ENCODE measurements around the gene GNG10. TPM values are rescaled to one million over a fixed set of nuclear protein-coding genes. Genes with fewer than 3 reads are reported as not detected.

The GNG10 gene
- total RNA-seq, 1 donor from 2014 or later, result 10.2 TPM

- CTCF ChIA-PET, result no interaction called here
- intact Hi-C loops (cut with micrococcal nuclease), result loop anchor here (1.0 to 2.0 kb wide), 9 partner anchors 31 to 1590 kb away; partner anchors contain the start of genes ECPAS, FKBP15, HSDL2 and INIP
- peak; percentile 94 for ATAC-seq (ENCODE audit: low read depth)
- Mint-ChIP-seq H3K4me3 (peak within 1 kb of the TSS; percentile 95), H3K27me3 (no peaks in the 10 kb centered on the region), H3K9me3 (no peaks in the 10 kb centered on the region), H3K27ac (peak within 1 kb of the TSS; percentile 89), H3K4me1 (peaks cover 29% of the 10 kb centered on the region), H3K36me3 (ENCODE audit: low read depth) (peaks cover 12% of the 10 kb centered on the region)
- DNase-seq, result peak; percentile 91
- TF ChIP-seq CTCF (IDR thresholded peaks at IDR 0.05), result no peak
- POLR2A ChIA-PET, result interaction anchor here (0.6 to 2.5 kb wide), 17 partner anchors 10 to 1779 kb away, joined by 3 to 17 read pairs (median 3); partner anchors contain the start of genes C9orf43, CDC26, ECPAS and GNG10
Measured at GRCh38 chr9:111631214-111631971, 30.0 kb upstream of the GNG10 start, which contains the start of gene DNAJC25. TSS of gene DNAJC25 (plus strand) at chr9:111631334. CDS start at chr9:111631408, 74 bp downstream.

- intact Hi-C loops (cut with micrococcal nuclease), result no loop called here
- ChIA-PET POLR2A (interaction anchor here (1.0 to 2.5 kb wide), 7 partner anchors 19 to 854 kb away, joined by 3 to 17 read pairs (median 4); partner anchors contain the start of genes ECPAS, GNG10, HSDL2 and KIAA1958), CTCF (no interaction called here)
- Mint-ChIP-seq H3K27ac (peak overlapping the region; percentile 85), H3K4me3 (peak overlapping the region; percentile 95), H3K4me1 (peaks cover 29% of the 10 kb centered on the region), H3K27me3 (no peaks in the 10 kb centered on the region), H3K9me3 (no peaks in the 10 kb centered on the region), H3K36me3 (ENCODE audit: low read depth) (peaks cover 12% of the 10 kb centered on the region)
- no peak for ATAC-seq (ENCODE audit: low read depth)
- TF ChIP-seq CTCF (IDR thresholded peaks at IDR 0.05), result no peak
- DNase-seq, result no peak
Measured at GRCh38 chr9:111632060-111632459, 29.3 kb upstream of the GNG10 start.

GRCh38 chr9:111632695-111633388 lies 28.6 kb upstream of the GNG10 start:
- intact Hi-C loops (cut with micrococcal nuclease), result no loop called here
- ATAC-seq (ENCODE audit: low read depth), result no peak
- no peaks in the 10 kb centered on the region for H3K27me3 Mint-ChIP-seq
- no peak for TF ChIP-seq CTCF (IDR thresholded peaks at IDR 0.05)
- ChIA-PET CTCF (no interaction called here), POLR2A (interaction anchor here (0.7 to 2.5 kb wide), 5 partner anchors 17 to 854 kb away, joined by 3 to 10 read pairs (median 3); partner anchors contain the start of genes ECPAS and KIAA1958)
- H3K9me3 Mint-ChIP-seq, result no peaks in the 10 kb centered on the region
- H3K36me3 Mint-ChIP-seq (ENCODE audit: low read depth), result peaks cover 12% of the 10 kb centered on the region
- H3K4me1 Mint-ChIP-seq, result peaks cover 29% of the 10 kb centered on the region
- no peak overlapping the region for H3K27ac Mint-ChIP-seq
- no peak for DNase-seq
- no peak overlapping the region for H3K4me3 Mint-ChIP-seq

GRCh38 chr9:111633389-111633736 lies 28.0 kb upstream of the GNG10 start:
- peaks cover 29% of the 10 kb centered on the region for H3K4me1 Mint-ChIP-seq
- no peaks in the 10 kb centered on the region for H3K27me3 Mint-ChIP-seq
- no peak for TF ChIP-seq CTCF (IDR thresholded peaks at IDR 0.05)

GRCh38 chr9:111634860-111635259 lies 26.5 kb upstream of the GNG10 start:
- peaks cover 29% of the 10 kb centered on the region for H3K4me1 Mint-ChIP-seq
- intact Hi-C loops (cut with micrococcal nuclease), result no loop called here
- H3K27ac Mint-ChIP-seq, result no peak overlapping the region

More at GRCh38 chr9:111633389-111633736, 28.0 kb upstream of the GNG10 start:
- ChIA-PET POLR2A (no interaction called here), CTCF (no interaction called here)
- Mint-ChIP-seq H3K27ac (no peak overlapping the region), H3K4me3 (no peak overlapping the region), H3K9me3 (no peaks in the 10 kb centered on the region), H3K36me3 (ENCODE audit: low read depth) (peaks cover 12% of the 10 kb centered on the region)
- ATAC-seq (ENCODE audit: low read depth) (no peak), DNase-seq (no peak)
- intact Hi-C loops (cut with micrococcal nuclease), result no loop called here

More at GRCh38 chr9:111634860-111635259, 26.5 kb upstream of the GNG10 start:
- Mint-ChIP-seq H3K4me3 (no peak overlapping the region), H3K27me3 (no peaks in the 10 kb centered on the region), H3K36me3 (ENCODE audit: low read depth) (peaks cover 12% of the 10 kb centered on the region), H3K9me3 (no peaks in the 10 kb centered on the region)
- POLR2A ChIA-PET, result no interaction called here
- ATAC-seq (ENCODE audit: low read depth) (no peak), DNase-seq (no peak)
- CTCF ChIA-PET, result no interaction called here
- TF ChIP-seq CTCF (IDR thresholded peaks at IDR 0.05), result no peak
